ENCODE results near the gene PTPN23. TPM values are rescaled to one million over a fixed set of nuclear protein-coding genes. Genes with fewer than 3 reads are reported as not detected.
A peak's percentile ranks its signal among the peaks of the same experiment; 100 is the strongest.
"Not testable (repeated sequence)": the region's sequence is repeated elsewhere in the genome, so short reads cannot be mapped to it uniquely, and the experiment has no call there.

Gene PTPN23
- total and polyA plus RNA-seq, 4 donors = 20.4 to 52.3 (median 24.2) TPM

DNA sequence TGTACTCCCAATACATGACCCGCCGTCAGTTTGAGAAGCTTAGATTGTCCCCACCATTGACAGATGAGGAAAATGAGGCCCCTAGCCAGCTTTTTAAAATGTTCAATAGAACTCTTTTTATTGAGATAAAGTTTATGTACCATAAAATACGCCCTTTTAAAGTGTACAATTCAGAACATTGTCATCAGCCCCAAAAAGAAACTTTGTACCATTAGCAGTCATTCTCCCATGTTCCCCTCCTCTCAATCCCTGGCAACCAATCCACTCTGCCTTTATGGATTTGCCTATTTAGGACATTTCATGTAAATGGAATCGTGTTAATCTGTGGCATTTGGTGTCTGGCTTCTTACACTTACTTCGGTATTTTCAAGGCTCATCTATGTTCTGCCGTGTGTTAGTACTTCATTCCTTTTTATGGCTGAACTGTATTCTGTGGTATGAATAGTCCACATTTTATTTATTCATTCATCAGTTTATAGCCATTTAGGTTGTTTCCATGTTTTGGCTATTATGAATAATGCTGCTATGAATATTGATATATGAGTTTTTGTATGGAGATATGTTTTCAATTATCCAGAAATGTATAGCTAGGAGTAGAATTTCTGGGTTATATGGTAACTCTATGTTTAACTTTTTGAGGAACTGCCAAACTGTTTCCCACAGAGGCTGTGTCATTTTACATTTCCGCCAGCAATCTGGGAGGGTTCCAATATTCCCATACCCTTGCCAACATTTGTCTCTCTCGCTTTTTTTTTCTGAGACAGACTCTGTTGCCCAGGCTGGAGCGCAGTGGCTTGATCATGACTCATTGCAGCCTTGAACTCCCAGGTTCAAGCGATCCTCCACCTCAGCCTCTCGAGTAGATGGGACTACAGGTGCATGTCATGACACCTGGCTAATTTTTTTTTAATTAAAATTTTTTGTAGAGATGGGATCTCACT lies 15.3 kb upstream of the PTPN23 start:
- Histone ChIP-seq H3K9me3 (ENCODE audit: control insufficient read depth in 4 of 4, insufficient read depth in 3 of 4, low read length in 3 of 4) (no peaks in the 10 kb centered on the region), H3K4me1 (ENCODE audit: control insufficient read depth in 5 of 5, insufficient read depth in 5 of 5, low read length in 5 of 5) (peaks cover 0 to 5% (median 0%) of the 10 kb centered on the region in 5 donors), H3K4me3 (no peak overlapping the region), H3K9ac (ENCODE audit: insufficient read depth in 1 of 2, low read length in 2 of 2) (no peak overlapping the region), H3K36me3 (ENCODE audit: control insufficient read depth in 4 of 4, insufficient read depth in 4 of 4, low read length in 4 of 4) (no peaks in the 10 kb centered on the region), H3K27me3 (ENCODE audit: control insufficient read depth in 3 of 3, insufficient read depth in 3 of 3, low read length in 2 of 3) (no peaks in the 10 kb centered on the region), H3K27ac (ENCODE audit: low read depth in 1 of 2, low read length in 1 of 2) (no peak overlapping the region)
- DNase-seq (peak; percentile 23 to 81 (median 69)), ATAC-seq (ENCODE audit: insufficient read depth, low FRiP score) (no peak)
- TF ChIP-seq CTCF (IDR thresholded peaks at IDR 0.05; ENCODE audit: control extremely low read depth, extremely low read depth) = no peak
- WGBS, 2 donors = 59 to 68% methylated on average over 11 of the region's 11 CpGs

DNA sequence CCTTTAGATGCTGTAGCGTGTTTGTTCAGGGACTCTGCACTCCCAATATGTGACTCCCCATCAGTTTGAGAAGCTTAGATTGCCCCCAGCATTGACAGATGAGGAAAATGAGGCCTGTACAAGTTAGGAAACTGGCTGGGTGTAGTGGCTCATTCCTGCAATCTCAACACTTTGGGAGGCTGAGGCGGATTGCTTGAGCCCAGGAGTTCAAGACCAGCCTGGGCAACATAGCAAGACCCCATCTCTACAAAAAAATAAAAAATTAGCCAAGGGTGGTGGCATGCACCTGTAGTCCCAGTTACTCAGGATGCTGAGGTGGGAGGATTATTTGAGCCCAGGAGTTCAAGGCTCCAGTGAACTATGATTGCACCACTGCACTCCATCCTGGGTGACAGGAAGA lies 14.0 kb upstream of the PTPN23 start:
- no peak for TF ChIP-seq CTCF (IDR thresholded peaks at IDR 0.05; ENCODE audit: control extremely low read depth, extremely low read depth)
- DNase-seq (no peak), ATAC-seq (ENCODE audit: insufficient read depth, low FRiP score) (no peak)
- H3K27ac ChIP-seq (ENCODE audit: low read depth in 1 of 2, low read length in 1 of 2) = no peak overlapping the region
- no peak overlapping the region for H3K4me3 ChIP-seq
- WGBS, 2 donors = 94 to 97% methylated on average over 2 of the region's 2 CpGs
- H3K36me3 ChIP-seq (ENCODE audit: control insufficient read depth in 4 of 4, insufficient read depth in 4 of 4, low read length in 4 of 4) = no peaks in the 10 kb centered on the region
- no peaks in the 10 kb centered on the region for H3K9me3 ChIP-seq (ENCODE audit: control insufficient read depth in 4 of 4, insufficient read depth in 3 of 4, low read length in 3 of 4)
- H3K27me3 ChIP-seq (ENCODE audit: control insufficient read depth in 3 of 3, insufficient read depth in 3 of 3, low read length in 2 of 3) = no peaks in the 10 kb centered on the region
- H3K9ac ChIP-seq (ENCODE audit: insufficient read depth in 1 of 2, low read length in 2 of 2) = no peak overlapping the region
- peaks cover 0 to 5% (median 0%) of the 10 kb centered on the region in 5 donors for H3K4me1 ChIP-seq (ENCODE audit: control insufficient read depth in 5 of 5, insufficient read depth in 5 of 5, low read length in 5 of 5)

DNA sequence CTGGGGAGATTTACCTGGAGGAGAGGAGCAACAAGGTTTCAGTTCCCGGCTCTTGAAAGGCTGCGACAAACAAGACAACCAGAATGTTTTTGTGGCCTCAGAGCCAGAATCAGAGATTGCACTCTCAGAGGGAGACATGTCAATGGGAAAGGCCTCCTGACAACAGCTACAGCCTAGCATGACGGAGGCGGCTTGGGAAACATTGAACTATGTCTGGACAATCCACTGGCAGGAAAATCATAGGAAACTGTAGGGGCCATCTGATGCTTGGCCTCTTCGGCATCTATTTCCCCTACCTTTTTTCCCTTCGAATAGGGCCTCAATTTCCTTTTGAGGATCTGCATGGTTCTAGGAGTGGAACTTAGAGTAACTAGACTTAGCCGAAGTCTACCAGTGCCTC lies 13.2 kb upstream of the PTPN23 start:
- Histone ChIP-seq H3K4me3 (no peak overlapping the region), H3K9me3 (ENCODE audit: control insufficient read depth in 4 of 4, insufficient read depth in 3 of 4, low read length in 3 of 4) (no peaks in the 10 kb centered on the region), H3K36me3 (ENCODE audit: control insufficient read depth in 4 of 4, insufficient read depth in 4 of 4, low read length in 4 of 4) (no peaks in the 10 kb centered on the region), H3K27me3 (ENCODE audit: control insufficient read depth in 3 of 3, insufficient read depth in 3 of 3, low read length in 2 of 3) (no peaks in the 10 kb centered on the region), H3K4me1 (ENCODE audit: control insufficient read depth in 5 of 5, insufficient read depth in 5 of 5, low read length in 5 of 5) (peaks cover 0 to 5% (median 0%) of the 10 kb centered on the region in 5 donors), H3K9ac (ENCODE audit: insufficient read depth in 1 of 2, low read length in 2 of 2) (no peak overlapping the region), H3K27ac (ENCODE audit: low read depth in 1 of 2, low read length in 1 of 2) (no peak overlapping the region)
- TF ChIP-seq CTCF (IDR thresholded peaks at IDR 0.05; ENCODE audit: control extremely low read depth, extremely low read depth) = no peak
- 91 to 97% methylated on average over 7 of the region's 7 CpGs for WGBS, 2 donors
- no peak for DNase-seq
- ATAC-seq (ENCODE audit: insufficient read depth, low FRiP score) = no peak

- not testable (repeated sequence) for H3K36me3 ChIP-seq (ENCODE audit: control insufficient read depth in 4 of 4, insufficient read depth in 4 of 4, low read length in 4 of 4); DNase-seq
Observed at GRCh38 chr3:47370020-47370419, 10.8 kb upstream of the PTPN23 start.

More at GRCh38 chr3:47370020-47370419, 10.8 kb upstream of the PTPN23 start:
- H3K9me3 ChIP-seq (ENCODE audit: control insufficient read depth in 4 of 4, insufficient read depth in 3 of 4, low read length in 3 of 4); H3K9ac ChIP-seq (ENCODE audit: insufficient read depth in 1 of 2, low read length in 2 of 2); H3K4me1 ChIP-seq (ENCODE audit: control insufficient read depth in 5 of 5, insufficient read depth in 5 of 5, low read length in 5 of 5); H3K4me3 ChIP-seq; H3K27ac ChIP-seq (ENCODE audit: low read depth in 1 of 2, low read length in 1 of 2); H3K27me3 ChIP-seq (ENCODE audit: control insufficient read depth in 3 of 3, insufficient read depth in 3 of 3, low read length in 2 of 3); ATAC-seq (ENCODE audit: insufficient read depth, low FRiP score): not testable (repeated sequence)
- 95 to 98% methylated on average over 8 of the region's 8 CpGs for WGBS, 2 donors
